HG03135 (cell line): ENCODE data around the gene CCDC197.
A peak's percentile ranks its signal among the peaks of the same experiment; 100 is the strongest.

Experiments
- ATAC-seq: cut with Tn5 transposase; IDR thresholded peaks from one replicate; pipeline ENCODE4 v1.9.1; 2021; ENCODE audit warnings: mild to moderate bottlenecking, moderate library complexity; ENCODE audit not compliant: unreplicated experiment

CCDC197 gene

GRCh38 chr14:94054936-94055335 lies 57.8 kb downstream of the CCDC197 start:
- ATAC-seq, result no peak

- ATAC-seq, result peak; percentile 79
Observed at GRCh38 chr14:94056579-94057308, 59.6 kb downstream of the CCDC197 start.

- ATAC-seq, result no peak
Observed at GRCh38 chr14:94058128-94058673, 61.1 kb downstream of the CCDC197 start.
